ENCODE measurements around the gene GTPBP1. TPM values are rescaled to one million over a fixed set of nuclear protein-coding genes. Genes with fewer than 3 reads are reported as not detected.

The GTPBP1 gene
- total RNA-seq, 1 experiment from 2014 or later = 108 TPM

DNA sequence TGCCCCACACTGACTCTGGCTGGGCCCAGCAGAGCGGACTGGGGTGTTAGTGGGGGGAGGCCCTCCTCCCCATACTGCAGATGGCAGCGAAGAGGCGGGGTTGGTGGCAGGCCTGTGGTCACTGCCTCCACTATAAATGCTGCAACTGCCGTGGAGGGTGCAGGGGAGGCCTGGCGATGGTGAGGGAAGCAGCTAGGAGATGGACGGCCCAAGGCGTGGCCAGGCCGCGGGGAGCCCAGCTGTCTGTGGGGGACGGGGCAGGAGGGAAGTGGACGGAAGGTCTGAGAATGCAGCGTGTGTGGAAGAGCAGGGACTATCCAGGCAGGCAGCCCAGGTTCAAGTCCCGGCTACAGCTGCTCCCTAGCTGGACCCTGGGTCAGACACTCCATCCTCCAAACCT lies 69.9 kb downstream of the GTPBP1 start:
- Histone ChIP-seq H2AFZ (ENCODE audit: low read length) (no peak overlapping the region), H3K27ac (ENCODE audit: insufficient read length, low read depth, low read length) (no peak overlapping the region), H3K9ac (ENCODE audit: extremely low read depth, insufficient read length, low read length) (no peak overlapping the region), H3T11ph (ENCODE audit: low read length) (no peak overlapping the region), H2BK20ac (ENCODE audit: low read depth, low read length, poor library complexity, severe bottlenecking) (no peak overlapping the region), H3K23me2 (ENCODE audit: insufficient read length, low read depth, low read length, poor library complexity, severe bottlenecking) (no peaks in the 10 kb centered on the region), H4K5ac (ENCODE audit: insufficient read length, low read depth, low read length) (no peak overlapping the region), H4K20me1 (ENCODE audit: control insufficient read depth, insufficient read depth, insufficient read length) (no peaks in the 10 kb centered on the region), H3K18ac (ENCODE audit: insufficient read length, low read depth, low read length) (peak overlapping the region; percentile 56), H2BK15ac (ENCODE audit: low read depth, low read length) (no peak overlapping the region), H3K27me3 (ENCODE audit: insufficient read depth, low read length) (no peaks in the 10 kb centered on the region), H4K91ac (ENCODE audit: insufficient read length, low read depth, low read length) (no peak overlapping the region), H3K79me1 (ENCODE audit: insufficient read depth, low read depth, low read length, poor library complexity, severe bottlenecking) (no peaks in the 10 kb centered on the region), H2BK5ac (ENCODE audit: insufficient read length, low read length) (no peak overlapping the region), H3K9me3 (ENCODE audit: control insufficient read depth, low read depth, low read length) (no peaks in the 10 kb centered on the region), H2BK12ac (ENCODE audit: insufficient read length, low read depth, low read length) (no peak overlapping the region), H3K4me2 (ENCODE audit: insufficient read depth, insufficient read length, low read length) (no peak overlapping the region), H3K4ac (ENCODE audit: low read depth, low read length) (no peak overlapping the region), H4K8ac (replicated peaks; ENCODE audit: insufficient read length, low read depth, low read length) (no peak overlapping the region), H3K4me1 (ENCODE audit: insufficient read depth, low read length) (no peaks in the 10 kb centered on the region), H2AK5ac (ENCODE audit: insufficient read length, low read length) (no peak overlapping the region), H3K14ac (ENCODE audit: insufficient read depth, low read length) (peak overlapping the region; percentile 65; the same call in 1 of the 2 replicates), H3K79me2 (ENCODE audit: insufficient read depth, low read length) (no peaks in the 10 kb centered on the region), H3K56ac (ENCODE audit: insufficient read length, low read depth, low read length) (no peak overlapping the region), H3K23ac (ENCODE audit: insufficient read length, low read depth, low read length) (no peak overlapping the region), H2BK120ac (ENCODE audit: low read depth, low read length, poor library complexity, severe bottlenecking) (no peak overlapping the region)
- WGBS (ENCODE audit: extremely low coverage, insufficient read length, low lambda C conversion rate) = no CpG with 5 or more reads among the region's 13 CpGs
- Mint-ChIP-seq H3K36me3 (ENCODE audit: insufficient read depth in 1 of 3, low read depth in 3 of 3) (no peaks in the 10 kb centered on the region), H3K27me3 (ENCODE audit: low read depth) (peaks cover 2% of the 10 kb centered on the region), H3K9me3 (no peaks in the 10 kb centered on the region), H3K27ac (peak overlapping the region; percentile 44 to 90 (median 48); a peak in 5 of 7 replicates), H3K4me1 (peaks cover 4 to 15% of the 10 kb centered on the region in 2 experiments), H3K4me3 (no peak overlapping the region)
- TF ChIP-seq, protein P1, sequence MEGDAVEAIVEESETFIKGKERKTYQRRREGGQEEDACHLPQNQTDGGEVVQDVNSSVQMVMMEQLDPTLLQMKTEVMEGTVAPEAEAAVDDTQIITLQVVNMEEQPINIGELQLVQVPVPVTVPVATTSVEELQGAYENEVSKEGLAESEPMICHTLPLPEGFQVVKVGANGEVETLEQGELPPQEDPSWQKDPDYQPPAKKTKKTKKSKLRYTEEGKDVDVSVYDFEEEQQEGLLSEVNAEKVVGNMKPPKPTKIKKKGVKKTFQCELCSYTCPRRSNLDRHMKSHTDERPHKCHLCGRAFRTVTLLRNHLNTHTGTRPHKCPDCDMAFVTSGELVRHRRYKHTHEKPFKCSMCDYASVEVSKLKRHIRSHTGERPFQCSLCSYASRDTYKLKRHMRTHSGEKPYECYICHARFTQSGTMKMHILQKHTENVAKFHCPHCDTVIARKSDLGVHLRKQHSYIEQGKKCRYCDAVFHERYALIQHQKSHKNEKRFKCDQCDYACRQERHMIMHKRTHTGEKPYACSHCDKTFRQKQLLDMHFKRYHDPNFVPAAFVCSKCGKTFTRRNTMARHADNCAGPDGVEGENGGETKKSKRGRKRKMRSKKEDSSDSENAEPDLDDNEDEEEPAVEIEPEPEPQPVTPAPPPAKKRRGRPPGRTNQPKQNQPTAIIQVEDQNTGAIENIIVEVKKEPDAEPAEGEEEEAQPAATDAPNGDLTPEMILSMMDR (conservative IDR thresholded peaks at IDR 0.05) = no peak
- no peak for DNase-seq

All from H9 (cell line).